ENCODE data around the gene POLE.

GRCh38 chr12:132724506-132725241 lies 37.5 kb upstream of the POLE start:
- TF ChIP-seq EP300 (IDR thresholded peaks at IDR 0.05; ENCODE audit: borderline replicate concordance in 1 of 2, low read depth in 1 of 2, low read length in 1 of 2) = no peak
- TF ChIP-seq CTCF (IDR thresholded peaks at IDR 0.05) = no peak
- no peak for TF ChIP-seq NRF1 (IDR thresholded peaks at IDR 0.05; ENCODE audit: low read depth, low read length)

Data from SK-N-SH (cell line).